Epithelial cell of prostate (primary cell): ENCODE data around the gene NRTN.
A peak's percentile ranks its signal among the peaks of the same experiment; 100 is the strongest.
"Not testable (repeated sequence)": the region's sequence is repeated elsewhere in the genome, so short reads cannot be mapped to it uniquely, and the experiment has no call there.

Experiments used
- DNase-seq: peaks from one replicate; pipeline ENCODE4 v3.0.0-alpha.2; 2011; ENCODE audit warnings: low read depth, low spot score
- H3K27ac ChIP-seq: fragments of 450-650 bp; 2 replicates; pipeline ENCODE4 v1.5.1; 2017; ENCODE audit warnings: mild to moderate bottlenecking

Gene NRTN

DNA sequence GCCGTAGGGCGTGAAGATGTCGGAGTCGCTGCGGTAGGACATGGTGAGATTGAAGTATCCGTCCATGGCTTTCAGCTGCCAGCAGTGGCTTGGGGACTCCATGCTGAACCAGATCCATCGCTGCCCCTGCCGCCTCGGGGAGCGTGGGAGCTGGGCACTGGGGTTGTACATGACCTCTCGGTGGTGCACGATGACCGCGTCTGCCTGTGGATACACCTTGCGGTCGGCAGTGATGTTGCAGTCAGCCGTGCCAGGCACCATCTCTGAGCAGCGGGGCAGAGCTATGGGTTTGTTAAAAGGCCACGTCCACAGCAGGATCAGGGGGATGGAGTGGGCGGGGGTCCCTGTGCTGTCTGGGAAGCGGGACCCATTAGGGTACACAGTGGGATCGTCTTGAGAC, 27.2 kb downstream of the NRTN start:
- no peak for DNase-seq
- no peak overlapping the region for H3K27ac ChIP-seq

DNA sequence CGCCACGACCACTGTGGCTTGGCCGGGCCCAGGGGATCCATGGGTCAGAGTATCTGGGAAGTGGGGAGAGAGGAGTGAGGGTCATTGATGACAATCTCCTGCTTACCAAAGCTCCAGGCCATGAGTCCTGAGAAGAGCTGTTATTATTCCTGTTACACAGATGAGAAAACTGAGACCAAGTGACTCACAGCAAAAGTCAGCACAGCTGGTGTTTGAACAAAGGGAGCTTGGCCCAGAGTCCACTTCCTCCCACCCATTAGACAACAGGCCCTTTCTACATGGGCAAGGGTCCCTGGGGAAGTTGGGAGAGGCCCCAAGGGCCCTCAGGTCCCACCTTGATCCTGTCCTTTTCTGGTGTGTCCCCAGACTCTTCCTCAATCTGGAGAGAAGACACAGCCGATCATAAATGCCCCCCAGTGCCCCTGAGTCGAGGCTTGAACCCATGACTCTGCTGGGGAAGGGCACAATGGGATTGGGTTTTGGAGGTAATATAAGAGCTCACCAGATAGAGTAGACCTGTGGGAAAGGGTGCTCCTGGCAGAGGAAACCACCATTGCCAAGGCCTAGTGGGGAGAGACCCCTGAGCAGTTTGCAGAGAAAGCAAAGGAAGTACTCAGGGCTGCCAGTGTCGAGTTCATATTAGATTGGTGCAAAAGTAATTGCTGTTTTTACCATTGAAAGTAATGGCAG, 27.8 kb downstream of the NRTN start:
- no peak overlapping the region for H3K27ac ChIP-seq
- DNase-seq = no peak

DNA sequence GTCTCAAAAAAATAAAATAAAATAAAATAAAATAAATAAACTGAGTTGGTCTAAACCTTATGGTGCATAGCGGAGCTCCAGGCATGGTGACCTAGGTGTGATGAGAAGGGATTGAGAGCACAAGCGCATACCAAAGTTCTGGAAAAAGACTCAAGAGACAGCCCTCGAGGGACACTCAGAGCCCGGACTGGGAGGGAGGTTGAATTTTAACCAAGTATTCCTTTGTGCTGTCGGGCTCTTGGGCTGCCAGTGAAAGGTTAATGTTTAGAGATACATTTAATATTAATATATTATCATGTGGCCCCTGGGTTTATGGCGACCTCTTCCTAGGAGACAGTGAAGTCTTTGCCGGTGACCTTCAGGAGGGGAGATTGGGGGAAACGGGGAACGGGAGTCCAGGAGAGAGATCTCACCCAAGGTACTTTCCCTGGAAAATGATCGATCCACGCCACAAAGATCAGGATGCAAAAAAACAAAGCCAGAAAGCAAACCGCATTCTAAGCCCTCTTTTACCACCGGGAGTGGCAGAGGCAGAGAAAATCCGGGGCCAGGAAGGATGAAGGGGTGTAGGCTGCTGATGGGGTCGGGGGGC, 33.0 kb downstream of the NRTN start:
- DNase-seq = no peak
- no peak overlapping the region for H3K27ac ChIP-seq

DNA sequence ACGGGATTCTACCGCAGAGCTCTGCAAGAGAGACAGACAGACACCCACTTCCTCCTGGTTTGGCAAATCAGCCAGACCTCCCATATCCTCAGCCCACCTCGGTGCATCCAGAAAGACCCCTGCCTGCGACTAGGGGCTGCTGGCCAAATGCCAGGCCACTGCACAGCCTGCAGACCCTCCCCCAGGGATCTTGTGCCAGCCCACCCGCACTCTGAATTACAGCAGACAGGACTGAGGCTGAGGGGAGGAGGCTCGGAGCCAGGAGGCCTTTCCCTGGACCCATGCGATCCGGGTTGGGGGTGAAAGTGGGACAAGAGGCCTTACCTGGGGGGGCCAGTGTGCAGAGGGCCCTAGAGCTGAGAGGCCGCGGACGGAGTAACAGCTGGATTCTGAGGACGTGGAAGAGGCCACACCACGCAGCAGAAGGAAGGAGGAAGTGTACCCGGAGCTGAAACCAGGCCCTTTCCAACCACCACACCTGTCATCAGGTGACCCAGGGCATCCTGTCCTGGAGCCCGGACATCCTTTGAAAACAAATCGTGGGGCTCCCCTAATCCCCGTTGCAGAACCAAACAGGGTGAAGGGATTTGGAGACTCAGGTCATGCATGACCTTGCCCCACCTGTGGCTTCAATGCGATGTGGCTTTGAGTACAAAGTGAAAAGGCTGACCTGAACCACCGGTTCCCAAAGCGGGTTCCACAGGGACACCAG, 33.6 kb downstream of the NRTN start:
- H3K27ac ChIP-seq = peak overlapping the region; percentile 17
- DNase-seq = no peak

DNA sequence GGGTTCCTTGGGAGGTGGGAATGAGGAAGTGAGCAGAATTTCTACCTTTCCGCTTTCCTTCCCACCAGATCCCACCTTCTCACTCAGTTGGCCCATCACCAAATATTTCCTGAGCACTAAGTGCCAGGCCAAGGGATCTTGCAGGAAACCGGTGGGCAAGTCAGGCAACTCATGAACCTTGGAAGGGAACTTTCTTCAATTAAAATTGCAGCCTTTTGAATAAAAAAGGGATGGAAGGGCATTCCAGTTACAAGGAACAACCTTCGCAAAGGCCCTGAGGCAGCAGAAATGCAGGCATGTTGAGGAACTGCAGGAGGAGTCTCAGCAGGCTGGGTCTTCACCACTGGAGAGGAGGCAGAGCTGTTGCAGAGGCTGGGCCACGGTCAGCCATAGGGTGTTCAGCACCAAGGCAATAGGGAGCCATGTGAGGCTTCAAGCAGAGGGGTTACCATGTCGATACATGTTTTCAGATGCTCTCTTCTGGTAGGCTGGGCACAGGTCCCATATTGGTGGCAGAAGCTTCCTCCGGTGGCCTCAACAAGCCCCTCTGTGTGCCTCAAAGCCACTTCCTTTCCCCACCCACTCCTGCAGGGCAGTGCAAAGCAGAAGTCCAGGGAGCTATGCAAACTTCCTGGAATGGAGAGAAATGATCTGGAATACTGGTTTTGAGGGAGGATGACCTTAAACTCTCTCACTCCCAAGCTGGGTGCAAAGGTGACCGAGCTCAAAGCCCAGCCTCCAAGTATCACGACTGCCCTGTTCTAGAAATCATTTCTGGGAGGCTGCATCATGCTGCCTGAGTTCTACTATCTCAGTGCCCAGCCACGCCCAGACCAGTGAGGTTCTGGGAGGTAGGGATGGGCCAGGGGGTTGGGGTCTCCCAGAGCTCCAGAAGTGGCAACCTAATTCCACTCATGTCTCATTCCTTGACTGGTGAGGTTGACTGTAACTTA, 34.5 kb downstream of the NRTN start, which contains the start of gene FUT6:
TSS of gene FUT6 (minus strand) at position 638 of the 953 bp plus-strand sequence. CDS start 7,135 bp downstream, outside the sequence.
- DNase-seq = no peak
- peak within 1 kb of the TSS; percentile 17 for H3K27ac ChIP-seq

DNA sequence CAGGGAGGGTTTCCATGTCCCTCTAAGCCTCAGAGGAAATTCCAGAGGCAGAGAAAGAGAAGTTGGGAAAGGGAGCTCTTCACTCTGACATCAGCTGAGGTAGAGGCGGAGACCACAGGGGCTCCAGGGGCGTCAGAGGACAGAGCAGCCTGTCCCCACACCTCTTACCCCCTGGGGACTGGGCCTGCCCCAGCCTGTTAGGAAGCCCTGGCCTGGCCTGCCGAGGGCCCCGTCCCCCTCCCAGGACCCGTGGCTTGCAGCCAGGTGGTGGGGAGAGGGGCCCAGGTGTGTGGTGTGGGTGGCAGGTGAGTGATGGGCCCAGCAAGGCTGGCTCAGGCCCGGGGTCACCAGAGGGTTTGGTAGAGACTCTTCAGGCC, 36.9 kb downstream of the NRTN start:
- not testable (repeated sequence) for H3K27ac ChIP-seq, DNase-seq

DNA sequence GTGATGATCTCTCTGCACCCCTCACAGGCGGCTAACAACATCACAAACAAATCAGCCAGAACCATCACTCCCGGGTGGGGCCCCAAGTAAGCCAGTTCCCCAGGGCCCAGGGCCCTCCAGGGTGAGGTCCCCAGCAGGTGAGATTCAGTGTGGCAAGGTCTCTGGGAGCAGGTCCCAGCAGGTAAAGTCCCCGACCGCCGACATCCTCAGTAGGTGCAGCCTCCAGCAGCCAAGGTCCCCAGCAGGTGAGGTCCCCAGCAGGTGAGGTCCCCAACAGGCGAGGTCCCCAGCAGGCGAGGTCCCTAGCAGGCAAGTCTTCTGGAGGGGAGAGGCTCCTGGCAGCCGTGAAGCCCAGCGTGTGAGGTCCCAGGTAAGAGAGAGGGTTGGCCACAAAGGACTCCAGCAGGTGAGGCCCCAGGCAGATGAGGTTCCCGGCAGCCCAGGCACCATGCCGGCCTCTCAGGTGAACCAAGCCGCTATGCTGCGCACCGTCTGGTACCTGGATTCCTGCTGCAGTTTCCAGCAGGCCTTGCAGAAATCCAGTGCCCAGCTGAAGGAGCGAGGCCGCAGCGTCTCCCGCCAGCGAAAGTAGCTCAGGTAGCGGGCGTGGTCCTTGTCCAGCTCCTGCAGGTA, 38.5 kb downstream of the NRTN start:
- DNase-seq = no peak
- no peak overlapping the region for H3K27ac ChIP-seq

DNA sequence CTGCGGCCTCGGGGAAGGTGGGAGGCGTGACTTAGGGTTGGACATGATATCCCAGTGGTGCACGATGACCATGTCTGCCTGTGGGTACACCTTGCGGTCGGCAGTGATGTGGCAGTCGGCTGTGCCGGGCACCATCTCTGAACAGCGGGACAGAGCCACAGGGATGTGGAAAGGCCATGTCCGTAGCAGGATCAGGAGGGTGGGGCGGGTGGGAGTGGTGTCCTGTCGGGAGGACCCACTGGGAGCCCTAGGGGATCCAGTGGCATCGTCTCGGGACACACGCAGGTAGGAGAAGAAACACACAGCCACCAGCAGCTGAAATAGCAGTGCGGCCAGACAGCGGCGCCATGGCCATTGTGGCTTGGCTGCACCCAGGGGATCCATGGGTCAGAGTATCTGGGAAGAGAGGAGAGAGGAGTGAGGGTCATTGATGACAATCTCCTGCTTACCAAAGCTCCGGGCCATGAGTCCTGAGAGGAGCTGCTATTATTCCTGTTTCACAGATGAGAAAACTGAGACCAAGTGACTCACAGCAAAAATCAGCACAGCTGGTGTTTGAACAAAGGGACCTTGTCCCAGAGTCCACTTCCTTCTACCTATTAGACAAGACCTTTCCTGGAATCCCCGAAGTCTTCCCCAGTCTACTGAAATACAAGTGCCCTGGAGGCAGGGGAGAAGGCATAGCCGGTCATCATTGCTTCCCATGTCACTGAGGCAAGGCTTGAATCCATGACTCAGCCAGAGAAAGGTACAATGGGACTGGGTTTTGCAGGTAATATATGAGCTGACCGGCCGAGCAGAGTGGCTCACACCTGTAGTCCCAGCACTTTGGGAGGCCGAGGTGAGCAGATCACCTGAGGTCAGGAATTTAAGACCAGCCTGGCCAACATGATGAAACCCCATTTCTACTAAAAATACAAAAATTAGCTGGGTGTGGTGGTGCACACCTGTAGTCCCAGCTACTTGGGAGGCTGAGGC, 39.9 kb downstream of the NRTN start:
- H3K27ac ChIP-seq = no peak overlapping the region
- DNase-seq = no peak

DNA sequence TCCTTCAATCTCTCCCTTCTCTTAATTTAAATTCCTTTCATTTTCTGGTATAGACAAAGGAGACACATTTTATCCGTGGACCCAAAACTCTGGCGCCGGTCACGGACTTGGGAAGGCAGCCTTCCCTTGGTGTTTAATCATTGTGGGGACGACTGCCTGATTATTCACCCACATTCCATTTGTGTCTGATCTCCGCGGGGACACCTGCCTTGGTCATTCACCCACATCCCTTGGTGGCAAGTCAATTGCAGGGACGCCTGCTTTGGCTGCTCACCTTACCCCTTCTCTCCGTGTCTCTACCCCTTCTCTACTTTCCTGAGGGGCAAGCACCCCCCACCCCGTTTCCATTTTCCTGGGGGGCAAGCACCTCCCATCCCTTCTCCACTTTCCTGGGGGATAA, 43.0 kb downstream of the NRTN start:
- DNase-seq, H3K27ac ChIP-seq: not testable (repeated sequence)

DNA sequence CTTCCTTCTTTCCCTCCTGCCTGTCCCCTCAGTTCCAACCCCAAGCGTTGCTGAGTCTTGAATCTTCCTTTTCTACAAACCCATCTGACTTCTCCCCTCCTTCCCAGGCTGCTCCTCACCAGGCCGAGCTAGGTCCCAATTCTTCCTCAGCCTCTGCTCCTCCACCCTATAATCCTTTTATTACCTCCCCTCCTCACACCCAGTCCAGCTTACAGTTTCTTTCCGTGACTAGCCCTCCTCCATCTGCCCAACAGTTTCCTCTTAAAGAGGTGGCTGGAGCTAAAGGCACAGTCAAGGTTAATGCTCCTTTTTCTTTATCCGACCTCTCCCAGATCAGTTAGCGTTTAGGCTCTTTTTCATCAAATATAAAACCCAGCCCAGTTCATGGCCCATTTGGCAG, 43.8 kb downstream of the NRTN start:
- not testable (repeated sequence) for H3K27ac ChIP-seq, DNase-seq

DNA sequence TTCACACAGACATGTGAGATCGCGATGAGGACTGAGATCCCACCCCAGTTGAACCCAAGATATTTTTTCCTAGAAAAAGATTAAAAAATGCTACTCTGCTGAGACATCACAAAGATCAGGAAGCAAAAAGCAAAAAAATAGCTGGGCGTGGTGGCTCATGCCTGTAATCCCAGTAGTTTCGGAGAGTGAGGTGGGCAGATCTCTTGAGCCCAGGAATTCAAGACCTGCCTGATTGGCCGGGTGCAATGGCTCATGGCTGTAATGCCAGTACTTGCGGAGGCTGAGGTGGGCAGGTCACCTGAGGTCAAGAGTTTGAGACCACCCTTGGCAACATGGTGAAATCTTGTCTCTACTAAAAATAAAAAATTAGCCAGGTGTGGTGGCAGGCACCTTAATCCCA, 45.3 kb downstream of the NRTN start:
- DNase-seq = no peak
- H3K27ac ChIP-seq = peak overlapping the region; percentile 97

DNA sequence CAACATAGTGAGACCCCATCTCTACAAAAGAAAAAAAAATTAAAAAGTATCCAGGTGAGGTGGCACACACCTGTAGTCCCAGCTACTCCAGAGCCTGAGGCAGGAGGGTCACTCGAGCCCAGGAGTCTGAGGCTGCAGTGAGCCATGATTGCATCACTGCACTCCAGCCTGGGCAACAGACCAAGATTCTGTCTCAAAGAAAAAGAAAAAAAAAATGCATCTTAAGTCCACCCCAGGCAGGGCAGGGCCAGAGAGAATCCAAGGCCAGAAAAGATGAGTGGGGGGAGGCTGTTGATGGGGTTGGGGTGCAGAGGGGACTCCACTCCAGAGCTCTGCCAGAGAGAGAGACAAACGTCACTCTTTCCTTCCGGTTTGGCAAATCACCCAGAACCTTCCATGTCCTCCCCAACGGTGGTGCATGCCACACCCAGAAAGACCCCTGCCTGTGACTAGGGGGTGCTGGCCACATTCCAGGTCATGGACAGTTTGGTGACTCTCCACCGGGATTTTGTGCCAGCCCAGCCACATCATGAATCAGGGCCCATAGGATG, 46.0 kb downstream of the NRTN start:
- DNase-seq = no peak
- peak overlapping the region; percentile 97 for H3K27ac ChIP-seq

DNA sequence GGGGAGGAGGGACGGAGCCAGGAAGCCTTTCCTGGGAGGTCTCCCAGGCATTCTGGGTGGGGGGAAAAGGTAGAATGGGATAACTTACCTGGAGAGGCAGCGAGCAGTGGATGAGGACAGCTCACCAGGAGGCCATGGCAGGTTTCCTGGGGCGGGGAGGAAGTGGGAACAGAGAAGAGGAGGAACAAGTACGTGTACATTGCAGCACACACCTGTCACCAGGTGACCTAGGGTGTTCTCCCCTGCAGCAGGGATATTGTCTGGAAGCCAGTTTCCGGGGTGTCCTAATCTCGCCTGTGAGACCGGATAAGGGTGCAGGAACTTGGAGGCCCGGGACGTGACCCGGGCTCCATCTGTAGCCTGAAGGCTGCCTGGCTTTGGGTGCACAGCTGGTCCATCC, 46.4 kb downstream of the NRTN start, which contains the start of gene FUT3:
TSS of gene FUT3 (minus strand) at position 148 of the 400 bp plus-strand sequence.
- peak; percentile 59 for DNase-seq
- peak within 1 kb of the TSS; percentile 97 for H3K27ac ChIP-seq

DNA sequence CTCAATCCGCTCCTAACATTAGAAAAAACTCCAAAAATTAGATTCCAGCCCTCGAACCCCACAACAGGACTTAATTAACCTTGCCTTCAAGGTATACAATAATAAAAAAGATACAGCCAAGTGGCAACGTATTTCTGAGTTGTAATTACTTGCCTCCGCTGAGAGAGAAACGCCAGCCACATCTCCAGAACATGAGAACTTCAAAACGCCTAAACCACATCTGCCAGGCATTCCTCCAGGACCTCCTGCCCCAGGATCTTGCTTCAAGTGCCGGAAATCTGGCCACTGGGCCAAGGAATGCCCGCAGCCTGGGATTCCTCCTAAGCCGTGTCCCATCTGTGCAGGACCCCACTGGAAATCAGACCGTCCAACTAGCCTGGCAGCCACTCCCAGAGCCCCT, 49.3 kb downstream of the NRTN start:
- not testable (repeated sequence) for H3K27ac ChIP-seq, DNase-seq

DNA sequence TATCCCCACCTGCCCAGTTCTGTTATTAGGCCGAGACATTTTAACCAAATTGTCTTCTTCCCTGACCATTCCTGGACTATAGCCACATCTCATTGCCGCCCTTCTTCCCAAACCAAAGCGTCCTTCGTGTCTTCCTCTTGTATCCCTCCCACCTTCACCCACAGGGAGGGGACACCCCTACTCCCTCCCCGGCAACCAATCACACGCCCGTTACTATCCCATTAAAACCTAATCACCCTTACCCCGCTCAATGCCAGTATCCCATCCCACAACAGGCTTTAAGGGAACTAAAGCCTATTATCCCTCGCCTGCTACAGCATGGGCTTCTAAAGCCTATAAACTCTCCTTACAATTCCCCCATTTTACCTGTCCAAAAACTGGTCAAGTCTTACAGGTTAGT, 50.3 kb downstream of the NRTN start:
- DNase-seq, H3K27ac ChIP-seq: not testable (repeated sequence)

DNA sequence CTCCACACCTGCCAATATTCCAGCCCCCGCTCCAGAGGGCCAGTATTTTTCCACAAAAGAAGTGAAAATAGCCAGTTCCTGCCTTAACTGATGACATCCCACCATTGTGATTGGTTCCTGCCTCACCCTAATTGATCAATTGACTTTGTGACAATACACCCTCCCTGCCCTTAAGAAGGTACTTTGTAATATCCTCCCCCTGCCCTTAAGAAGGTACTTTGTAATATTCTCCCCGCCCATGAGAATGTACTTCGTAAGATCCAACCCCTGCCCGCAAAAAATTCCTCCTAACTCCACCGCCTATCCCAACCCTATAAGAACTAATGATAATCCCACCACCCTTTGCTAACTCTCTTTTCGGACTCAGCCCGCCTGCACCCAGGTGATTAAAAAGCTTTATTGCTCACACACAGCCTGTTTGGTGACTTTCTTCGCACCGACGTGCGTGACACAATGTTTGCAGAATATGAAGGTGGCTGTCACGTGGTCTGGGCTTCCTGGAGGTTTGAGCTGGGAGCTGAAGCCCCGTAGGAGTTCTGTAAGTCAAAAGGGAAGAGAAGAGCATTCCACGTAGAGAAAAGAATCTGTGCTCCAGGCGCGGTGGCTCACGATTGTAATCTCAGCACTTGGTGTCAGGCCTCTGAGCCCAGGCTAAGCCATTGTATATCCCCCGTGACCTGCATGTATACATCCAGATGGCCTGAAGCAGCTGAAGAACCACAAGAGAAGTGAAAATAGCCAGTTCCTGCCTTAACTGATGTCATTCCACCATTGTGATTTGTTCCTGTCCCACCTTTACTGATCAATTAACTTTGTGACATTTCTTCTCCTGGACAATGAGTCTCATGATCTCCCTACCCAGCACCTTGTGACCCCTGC, 52.6 kb downstream of the NRTN start:
- H3K27ac ChIP-seq = no peak overlapping the region
- DNase-seq = no peak

DNA sequence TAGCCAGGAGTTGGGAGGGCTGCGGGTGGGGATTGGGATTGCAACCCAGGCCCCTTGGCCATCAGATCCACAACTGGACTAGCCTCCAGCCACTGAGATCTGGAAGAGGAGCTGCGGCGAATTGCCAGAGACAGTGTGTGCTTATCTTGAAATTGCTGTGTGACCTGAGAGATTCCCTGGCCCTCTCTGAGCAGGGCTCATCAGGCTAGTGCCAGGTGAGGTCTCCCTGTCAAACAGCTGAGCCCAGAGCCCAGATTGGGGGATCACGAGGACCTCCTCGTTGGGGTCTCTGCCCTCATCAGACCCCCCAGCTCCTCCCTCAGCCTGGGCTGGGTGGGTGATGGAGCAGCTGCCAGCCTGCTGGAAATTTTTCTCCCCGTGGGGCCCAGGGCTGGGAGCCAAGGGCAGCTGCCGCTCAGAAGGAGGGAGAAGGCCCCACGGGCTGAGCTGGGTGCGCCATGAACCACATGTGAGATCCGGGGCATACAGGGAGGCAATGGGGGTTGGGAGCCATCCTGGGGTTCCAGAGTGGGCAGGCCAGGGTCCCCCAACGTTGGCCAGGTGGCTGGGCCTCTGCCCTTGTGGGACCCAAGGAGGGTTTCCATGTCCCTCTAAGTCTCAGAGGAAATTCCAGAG, 58.3 kb downstream of the NRTN start:
- no peak overlapping the region for H3K27ac ChIP-seq
- no peak for DNase-seq
